ENCODE measurements around the gene PXYLP1. TPM values are rescaled to one million over a fixed set of nuclear protein-coding genes. Genes with fewer than 3 reads are reported as not detected.

PXYLP1 gene
- total and polyA plus RNA-seq, 9 of the 15 experiments (the other 6 are each of a cell fraction or from before 2014, with no cell fraction given), result 0.80 to 2.9 (median 1.3) TPM

DNA sequence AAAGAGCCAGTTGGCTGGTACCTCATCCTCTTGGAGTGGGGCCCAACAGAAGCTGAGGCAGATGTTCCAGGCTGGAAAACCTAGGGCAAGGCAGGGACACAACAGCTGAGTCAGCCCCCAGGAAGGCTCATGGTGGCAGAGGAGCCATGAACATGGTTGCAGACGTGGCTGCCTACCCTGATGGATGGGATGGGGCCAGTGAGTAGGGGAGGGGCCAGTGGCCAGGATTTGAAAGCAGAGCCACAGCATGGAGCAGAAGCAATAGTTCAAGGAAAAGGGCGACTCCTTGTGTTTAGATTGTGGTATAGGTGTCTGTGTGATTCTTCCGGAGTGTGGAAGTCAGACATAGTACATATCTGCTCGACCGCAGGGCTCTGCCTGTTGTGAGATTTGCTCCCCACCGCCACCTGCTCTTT is 24.2 kb downstream of the PXYLP1 start (continued):
- TF ChIP-seq, protein P1, sequence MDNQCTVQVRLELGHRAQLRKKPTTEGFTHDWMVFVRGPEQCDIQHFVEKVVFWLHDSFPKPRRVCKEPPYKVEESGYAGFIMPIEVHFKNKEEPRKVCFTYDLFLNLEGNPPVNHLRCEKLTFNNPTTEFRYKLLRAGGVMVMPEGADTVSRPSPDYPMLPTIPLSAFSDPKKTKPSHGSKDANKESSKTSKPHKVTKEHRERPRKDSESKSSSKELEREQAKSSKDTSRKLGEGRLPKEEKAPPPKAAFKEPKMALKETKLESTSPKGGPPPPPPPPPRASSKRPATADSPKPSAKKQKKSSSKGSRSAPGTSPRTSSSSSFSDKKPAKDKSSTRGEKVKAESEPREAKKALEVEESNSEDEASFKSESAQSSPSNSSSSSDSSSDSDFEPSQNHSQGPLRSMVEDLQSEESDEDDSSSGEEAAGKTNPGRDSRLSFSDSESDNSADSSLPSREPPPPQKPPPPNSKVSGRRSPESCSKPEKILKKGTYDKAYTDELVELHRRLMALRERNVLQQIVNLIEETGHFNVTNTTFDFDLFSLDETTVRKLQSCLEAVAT (IDR thresholded peaks at IDR 0.05), result no peak
- TF ChIP-seq NRF1 (conservative IDR thresholded peaks at IDR 0.05 in 1 of 2, IDR thresholded peaks at IDR 0.05 in 1 of 2) (0 out of 4 replicates have a peak, but pooled peaks of 1 of the 2 experiments have one; percentile 11), CBFA2T2 (conservative IDR thresholded peaks at IDR 0.05) (0 out of 2 replicates have a peak, but pooled peaks have one; percentile 12), CTBP1 (IDR thresholded peaks at IDR 0.05; ENCODE audit: borderline replicate concordance) (peak; percentile 29; the same call in 1 of the 2 replicates), BDP1 (IDR thresholded peaks at IDR 0.05; ENCODE audit: insufficient read depth, insufficient read length) (no peak), ZBTB7A (IDR thresholded peaks at IDR 0.05; ENCODE audit: borderline replicate concordance, control insufficient read depth, low read depth, low read length) (no peak), ETV1 (tag; conservative IDR thresholded peaks at IDR 0.05; ENCODE audit: low read depth) (peak; percentile 74), DPF2 (IDR thresholded peaks at IDR 0.05) (0 out of 2 replicates have a peak, but pooled peaks have one; percentile 18)
- TF ChIP-seq, protein P2, sequence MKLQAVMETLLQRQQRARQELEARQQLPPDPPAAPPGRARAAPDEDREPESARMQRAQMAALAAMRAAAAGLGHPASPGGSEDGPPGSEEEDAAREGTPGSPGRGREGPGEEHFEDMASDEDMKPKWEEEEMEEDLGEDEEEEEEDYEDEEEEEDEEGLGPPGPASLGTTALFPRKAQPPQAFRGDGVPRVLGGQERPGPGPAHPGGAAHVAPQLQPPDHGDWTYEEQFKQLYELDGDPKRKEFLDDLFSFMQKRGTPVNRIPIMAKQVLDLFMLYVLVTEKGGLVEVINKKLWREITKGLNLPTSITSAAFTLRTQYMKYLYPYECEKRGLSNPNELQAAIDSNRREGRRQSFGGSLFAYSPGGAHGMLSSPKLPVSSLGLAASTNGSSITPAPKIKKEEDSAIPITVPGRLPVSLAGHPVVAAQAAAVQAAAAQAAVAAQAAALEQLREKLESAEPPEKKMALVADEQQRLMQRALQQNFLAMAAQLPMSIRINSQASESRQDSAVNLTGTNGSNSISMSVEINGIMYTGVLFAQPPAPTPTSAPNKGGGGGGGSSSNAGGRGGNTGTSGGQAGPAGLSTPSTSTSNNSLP (IDR thresholded peaks at IDR 0.05; ENCODE audit: borderline replicate concordance, low read depth, low read length), result peak; percentile 84; the same call in 1 of the 2 replicates

Data from K562 (cell line).